K562 (cell line): Measurements from ENCODE around the gene MIDN. TPM values are rescaled to one million over a fixed set of nuclear protein-coding genes. Genes with fewer than 3 reads are reported as not detected.

Experiments used
- AFF4 ChIP-seq: sonication (generic); formaldehyde crosslinking; IDR thresholded peaks from 2 replicates; pipeline ENCODE4 v1.8.0; 2023; ENCODE audit warnings: mild to moderate bottlenecking, missing genetic modification reagents
- ARID1B ChIP-seq: fragments of 450-650 bp; IDR thresholded peaks from 2 replicates; pipeline ENCODE4 v1.6.1; 2016; ENCODE audit warnings: antibody characterized with exemption, mild to moderate bottlenecking, inconsistent platforms
- ATF6 ChIP-seq: sonication (generic); formaldehyde crosslinking; IDR thresholded peaks from 2 replicates; pipeline ENCODE4 v1.4.0; 2020; ENCODE audit warnings: mild to moderate bottlenecking, missing genetic modification reagents
- CBFA2T2 ChIP-seq: fragments of 450-650 bp; conservative IDR thresholded peaks from 2 replicates; pipeline ENCODE4 v1.6.1; 2017; ENCODE audit warnings: mild to moderate bottlenecking
- CXXC5 ChIP-seq: fragments of 250-450 bp; sonication (Bioruptor Pico); IDR thresholded peaks from 2 replicates; pipeline ENCODE4 v1.8.0; 2022; ENCODE audit warnings: inconsistent platforms, mild to moderate bottlenecking, moderate library complexity
- DPF2 ChIP-seq: fragments of 450-650 bp; IDR thresholded peaks from 2 replicates; pipeline ENCODE4 v1.6.1; 2016
- GABPB2 ChIP-seq: fragments of 250-450 bp; sonication (Bioruptor Pico); conservative IDR thresholded peaks from 2 replicates; pipeline ENCODE4 v1.5.1; 2021; ENCODE audit warnings: mild to moderate bottlenecking
- MNT ChIP-seq, 2 experiments: fragments of 450-650 bp; conservative IDR thresholded peaks; 2 replicates each; pipeline ENCODE4 v1.6.1; 2017; ENCODE audit warnings: mild to moderate bottlenecking in 2 of 2, moderate library complexity in 2 of 2
- NFIC ChIP-seq: fragments of 450-650 bp; IDR thresholded peaks from 2 replicates; pipeline ENCODE4 v1.6.1; 2017; ENCODE audit warnings: mild to moderate bottlenecking, inconsistent platforms
- NKRF ChIP-seq: fragments of 450-650 bp; IDR thresholded peaks from 2 replicates; pipeline ENCODE4 v1.6.1; 2016; ENCODE audit warnings: borderline replicate concordance
- POLR2H ChIP-seq: IDR thresholded peaks from 2 replicates; pipeline ENCODE4 v1.6.1; 2016; ENCODE audit warnings: missing genetic modification characterization, low read depth, mild to moderate bottlenecking, control low read depth, missing compliant biosample characterization, moderate library complexity
- PRPF4 ChIP-seq: fragments of 200-400 bp; formaldehyde crosslinking; IDR thresholded peaks from one replicate; pipeline ENCODE4 v1.6.1; 2017; ENCODE audit warnings: low read length, low read depth, mild to moderate bottlenecking; ENCODE audit not compliant: insufficient read depth, poor library complexity, severe bottlenecking
- SP1 ChIP-seq: sonication (generic); formaldehyde crosslinking; IDR thresholded peaks from 2 replicates; pipeline ENCODE4 v1.8.1; 2022; ENCODE audit warnings: mild to moderate bottlenecking, missing genetic modification reagents
- SREBF1 ChIP-seq: fragments of 150-350 bp; IDR thresholded peaks from 2 replicates; pipeline ENCODE4 v1.6.1; 2014; ENCODE audit warnings: antibody characterized with exemption, low read depth, low read length, borderline replicate concordance
- STAT5A ChIP-seq: IDR thresholded peaks from 2 replicates; pipeline ENCODE4 v1.6.1; 2012; ENCODE audit warnings: low read length, inconsistent platforms, borderline replicate concordance
- WHSC1 ChIP-seq: IDR thresholded peaks from one replicate; pipeline ENCODE4 v1.6.1; 2012; ENCODE audit warnings: low read length, control low read depth, inconsistent platforms
- ZNF146 ChIP-seq: IDR thresholded peaks from one replicate; pipeline ENCODE4 v1.6.1; 2018; ENCODE audit warnings: missing compliant biosample characterization; ENCODE audit not compliant: unreplicated experiment
- polyA plus RNA-seq, 8 experiments: library from polyadenylated mRNA; depleted of rRNA in 4 of 8; stranded (reverse) in 5 of 8; unstranded in 3 of 8; fragments of >200 nt; fragmentation: Nextera tagmentation in 2 of 8; fragmentation: Illumina TruSeq in 1 of 8; extraction: Ambion mirVana in 2 of 8; extraction: Trizol in 1 of 8; gene quantifications; 2 replicates each; pipeline versions ENCODE4 v1.2.1 to v1.2.3, GENCODE V29; 2011 to 2014; ENCODE audit warnings: inconsistent platforms in 1 of 8, missing spikeins in 1 of 8
- total RNA-seq, 7 experiments: library from RNA; depleted of rRNA in 6 of 7; stranded (reverse); fragments of >200 nt in 6 of 7; fragmentation: Illumina TruSeq in 2 of 7; extraction: Trizol in 2 of 7; gene quantifications; 2 replicates each; pipeline versions ENCODE4 v1.2.1 to v1.2.3, GENCODE V29; 2011 to 2021; ENCODE audit warnings: low replicate concordance in 1 of 7

Gene MIDN
- total and polyA plus RNA-seq, 9 of the 15 experiments (the other 6 are each of a cell fraction or from before 2014, with no cell fraction given), result 0.17 to 120 (median 10.1) TPM

- TF ChIP-seq AFF4 (CRISPR knock-in tag), result peak; percentile 26
- no peak for TF ChIP-seq ATF6
- peak; percentile 25; the same call in 1 of the 2 replicates for TF ChIP-seq ARID1B
- TF ChIP-seq MNT (conservative IDR thresholded peaks at IDR 0.05), result peak; percentile 88 to 92
- TF ChIP-seq SREBF1, result 0 out of 2 replicates have a peak, but pooled peaks have one; percentile 4
- peak; percentile 74 for TF ChIP-seq NFIC
- TF ChIP-seq NKRF, result peak; percentile 81; the same call in 1 of the 2 replicates
- peak; percentile 70 for TF ChIP-seq PRPF4
- peak; percentile 93 for TF ChIP-seq POLR2H (tag)
- TF ChIP-seq CXXC5 (CRISPR knock-in tag), result peak; percentile 74
- TF ChIP-seq DPF2, result 0 out of 2 replicates have a peak, but pooled peaks have one; percentile 18
- peak; percentile 0; the same call in 1 of the 2 replicates for TF ChIP-seq CBFA2T2
- peak; percentile 78 for TF ChIP-seq GABPB2 (CRISPR knock-in tag)
- no peak for TF ChIP-seq STAT5A
- TF ChIP-seq WHSC1, result no peak
- TF ChIP-seq ZNF146, result no peak
- TF ChIP-seq SP1 (CRISPR knock-in tag), result peak; percentile 66; the same call in 1 of the 2 replicates
These were observed 21.3 kb downstream of the MIDN start (continued) for GRCh38 chr19:1269478-1270212.
